ENCODE measurements around the gene HLA-B. TPM values are rescaled to one million over a fixed set of nuclear protein-coding genes. Genes with fewer than 3 reads are reported as not detected.

The HLA-B gene
- total RNA-seq, 1 donor from 2014 or later: 105 TPM

GRCh38 chr6:31352683-31353383 is 4.1 kb downstream of the HLA-B start:
- ATAC-seq: no peak

GRCh38 chr6:31352310-31352682 is 4.7 kb downstream of the HLA-B start:
- ATAC-seq: no peak

- no peak for ATAC-seq
These were observed 5.3 kb downstream of the HLA-B start for GRCh38 chr6:31351401-31352309.

- ATAC-seq: no peak
These were observed 6.0 kb downstream of the HLA-B start for GRCh38 chr6:31351033-31351380.

- no peak for ATAC-seq
These were observed 6.6 kb downstream of the HLA-B start for GRCh38 chr6:31350196-31351032.

- no peak for ATAC-seq
These were observed 7.7 kb downstream of the HLA-B start for GRCh38 chr6:31349301-31349700.

GRCh38 chr6:31345026-31345730 is 11.8 kb downstream of the HLA-B start:
- no peak for ATAC-seq

GRCh38 chr6:31340228-31340627 is 16.8 kb downstream of the HLA-B start:
- no peak for ATAC-seq

- no peak for ATAC-seq
These were observed 17.8 kb downstream of the HLA-B start for GRCh38 chr6:31339210-31339609.

- ATAC-seq: no peak
These were observed 20.0 kb downstream of the HLA-B start for GRCh38 chr6:31336896-31337496.

- no peak for ATAC-seq
These were observed 24.1 kb downstream of the HLA-B start for GRCh38 chr6:31332637-31333602.

- no peak for ATAC-seq
These were observed 28.5 kb downstream of the HLA-B start for GRCh38 chr6:31328355-31328960.

GRCh38 chr6:31321820-31322219 is 35.2 kb downstream of the HLA-B start:
- ATAC-seq: no peak

- no peak for ATAC-seq
These were observed 35.8 kb downstream of the HLA-B start for GRCh38 chr6:31321005-31321707.

- no peak for ATAC-seq
These were observed 39.9 kb downstream of the HLA-B start for GRCh38 chr6:31317036-31317435.

GRCh38 chr6:31309641-31310040 is 47.3 kb downstream of the HLA-B start:
- ATAC-seq: no peak

- ATAC-seq: no peak
These were observed 48.2 kb downstream of the HLA-B start for GRCh38 chr6:31308845-31309175.

- ATAC-seq: peak; percentile 80
These were observed 48.7 kb downstream of the HLA-B start for GRCh38 chr6:31308050-31308844.

- no peak for ATAC-seq
These were observed 49.3 kb downstream of the HLA-B start for GRCh38 chr6:31307669-31308049.

All from esophagus mucosa (tissue), 1 donor.